HG03103 (cell line): ENCODE data around the gene TANGO6.
A peak's percentile ranks its signal among the peaks of the same experiment; 100 is the strongest.
"Not testable (repeated sequence)": the region's sequence is repeated elsewhere in the genome, so short reads cannot be mapped to it uniquely, and the experiment has no call there.

Experiments used
- ATAC-seq: cut with Tn5 transposase; IDR thresholded peaks from one replicate; pipeline ENCODE4 v1.9.1; 2021; ENCODE audit warnings: low read depth; ENCODE audit not compliant: unreplicated experiment

Gene TANGO6

DNA sequence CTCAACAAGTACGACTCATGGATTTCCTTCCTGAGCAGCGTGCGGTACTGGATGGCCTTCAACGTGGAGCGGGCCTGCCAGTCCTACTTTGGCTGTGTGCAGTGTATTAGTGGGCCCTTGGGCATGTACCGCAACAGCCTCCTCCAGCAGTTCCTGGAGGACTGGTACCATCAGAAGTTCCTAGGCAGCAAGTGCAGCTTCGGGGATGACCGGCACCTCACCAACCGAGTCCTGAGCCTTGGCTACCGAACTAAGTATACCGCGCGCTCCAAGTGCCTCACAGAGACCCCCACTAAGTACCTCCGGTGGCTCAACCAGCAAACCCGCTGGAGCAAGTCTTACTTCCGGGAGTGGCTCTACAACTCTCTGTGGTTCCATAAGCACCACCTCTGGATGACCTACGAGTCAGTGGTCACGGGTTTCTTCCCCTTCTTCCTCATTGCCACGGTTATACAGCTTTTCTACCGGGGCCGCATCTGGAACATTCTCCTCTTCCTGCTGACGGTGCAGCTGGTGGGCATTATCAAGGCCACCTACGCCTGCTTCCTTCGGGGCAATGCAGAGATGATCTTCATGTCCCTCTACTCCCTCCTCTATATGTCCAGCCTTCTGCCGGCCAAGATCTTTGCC, 271.1 kb downstream of the TANGO6 start:
- no peak for ATAC-seq

DNA sequence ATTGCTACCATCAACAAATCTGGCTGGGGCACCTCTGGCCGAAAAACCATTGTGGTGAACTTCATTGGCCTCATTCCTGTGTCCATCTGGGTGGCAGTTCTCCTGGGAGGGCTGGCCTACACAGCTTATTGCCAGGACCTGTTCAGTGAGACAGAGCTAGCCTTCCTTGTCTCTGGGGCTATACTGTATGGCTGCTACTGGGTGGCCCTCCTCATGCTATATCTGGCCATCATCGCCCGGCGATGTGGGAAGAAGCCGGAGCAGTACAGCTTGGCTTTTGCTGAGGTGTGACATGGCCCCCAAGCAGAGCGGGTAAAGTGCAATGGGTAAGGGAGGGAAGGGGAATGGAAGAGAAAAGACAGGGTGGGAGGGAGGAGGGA, 271.6 kb downstream of the TANGO6 start:
- ATAC-seq, result no peak

DNA sequence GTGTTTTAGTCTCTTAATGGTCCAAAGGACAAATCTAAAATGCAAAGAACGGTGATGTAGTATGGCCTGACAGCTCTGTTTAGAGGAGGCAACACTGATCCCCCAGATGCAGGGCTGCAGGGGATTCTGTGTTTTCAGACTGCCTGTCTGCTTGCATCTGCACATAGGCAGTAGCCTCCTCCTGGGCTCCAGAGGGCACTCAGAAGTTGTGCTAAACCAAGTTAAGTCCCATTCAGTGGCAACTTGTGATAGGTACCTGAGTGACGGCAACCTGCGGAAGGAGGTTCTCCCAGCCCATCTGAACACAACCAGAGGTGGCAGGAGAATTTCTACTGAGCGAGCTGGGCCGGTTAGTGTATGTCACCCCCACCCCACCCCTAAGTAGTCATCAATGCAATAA, 272.0 kb downstream of the TANGO6 start:
- no peak for ATAC-seq

DNA sequence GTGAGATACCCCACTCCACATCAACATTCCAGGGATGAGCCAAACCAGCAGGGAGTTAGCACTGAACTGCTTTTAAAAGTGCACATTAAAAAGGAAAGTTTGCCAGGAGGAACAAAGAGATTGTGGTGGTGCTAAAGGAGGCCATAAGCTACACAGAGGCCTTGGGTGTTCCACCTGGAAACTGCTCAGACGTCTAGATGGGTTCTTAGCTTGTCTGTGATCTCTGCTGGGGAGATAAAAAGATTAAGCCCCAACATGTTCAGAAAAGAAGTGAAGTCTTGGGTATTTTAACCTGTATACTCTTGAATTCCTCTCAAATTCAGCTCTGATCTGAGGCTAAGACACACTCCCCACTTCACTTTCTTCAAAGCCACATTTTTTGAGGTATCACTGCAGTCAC, 272.5 kb downstream of the TANGO6 start:
- ATAC-seq, result no peak

DNA sequence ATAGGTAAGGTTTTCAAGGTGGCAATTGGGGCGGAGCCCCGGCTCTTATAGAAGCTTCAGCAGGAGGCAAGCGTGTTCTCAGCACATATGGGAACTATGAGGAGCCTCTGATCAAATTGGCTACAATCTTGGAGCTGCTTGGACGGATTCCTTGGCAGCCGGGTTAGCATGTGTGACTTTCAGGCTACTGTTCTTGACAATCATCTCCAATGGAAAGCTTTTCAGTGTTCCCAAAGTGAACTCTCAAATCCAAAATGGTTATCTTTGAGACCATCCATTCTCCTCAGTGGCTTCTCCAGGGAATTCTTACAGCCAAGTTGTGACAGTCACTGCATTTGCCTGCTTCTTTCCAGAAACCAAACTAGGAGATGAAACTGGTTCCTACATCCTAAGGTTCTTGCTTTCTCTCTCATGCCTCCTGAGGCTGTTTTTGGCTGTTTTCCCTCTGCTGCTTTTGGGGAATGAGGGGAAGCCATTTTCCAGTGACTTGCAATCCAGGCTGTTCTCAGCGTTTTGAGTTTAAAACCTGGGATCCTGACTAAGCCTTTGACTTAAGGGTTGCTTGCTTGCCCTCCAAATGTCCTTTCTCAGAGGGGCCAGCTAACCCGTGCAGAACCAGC, 273.0 kb downstream of the TANGO6 start:
- no peak for ATAC-seq

DNA sequence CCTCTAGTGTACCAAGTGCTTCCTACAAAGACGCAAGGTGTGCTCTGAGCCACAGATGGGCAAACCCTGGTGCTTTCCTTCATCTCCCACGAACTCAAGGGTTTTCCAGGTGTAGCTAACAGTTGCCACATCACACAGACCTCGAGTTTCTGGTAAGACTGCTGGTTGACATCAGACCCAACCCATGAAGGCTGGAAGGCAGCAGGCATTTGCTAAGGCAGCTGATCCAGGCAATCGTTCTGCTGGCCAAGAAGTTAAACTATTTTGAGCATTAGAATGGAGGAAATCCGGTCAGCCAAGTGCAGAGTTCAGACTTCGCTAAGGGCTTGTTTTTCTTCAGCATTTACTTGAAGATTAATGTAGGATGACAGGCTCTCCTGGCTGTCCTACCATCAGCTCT, 273.6 kb downstream of the TANGO6 start:
- no peak for ATAC-seq

DNA sequence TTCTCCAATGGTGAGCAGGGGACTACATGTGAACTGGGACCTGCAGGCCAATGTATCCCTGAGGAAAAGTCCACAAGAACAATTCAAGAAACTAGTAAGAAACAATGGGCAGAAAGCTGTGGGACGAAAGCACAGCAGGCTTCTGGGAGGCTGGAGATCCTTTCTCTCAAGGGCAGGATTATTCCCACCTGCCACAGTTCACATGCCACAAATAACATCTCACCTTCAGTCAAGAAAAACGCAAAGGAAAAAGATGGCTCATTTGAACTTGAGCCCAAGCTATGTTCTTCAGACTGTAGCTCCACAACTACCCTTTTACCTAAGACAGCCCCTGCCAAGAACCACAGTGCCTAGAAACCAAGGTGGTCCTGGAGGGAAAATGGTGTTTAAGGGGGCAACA, 275.1 kb downstream of the TANGO6 start:
- no peak for ATAC-seq

DNA sequence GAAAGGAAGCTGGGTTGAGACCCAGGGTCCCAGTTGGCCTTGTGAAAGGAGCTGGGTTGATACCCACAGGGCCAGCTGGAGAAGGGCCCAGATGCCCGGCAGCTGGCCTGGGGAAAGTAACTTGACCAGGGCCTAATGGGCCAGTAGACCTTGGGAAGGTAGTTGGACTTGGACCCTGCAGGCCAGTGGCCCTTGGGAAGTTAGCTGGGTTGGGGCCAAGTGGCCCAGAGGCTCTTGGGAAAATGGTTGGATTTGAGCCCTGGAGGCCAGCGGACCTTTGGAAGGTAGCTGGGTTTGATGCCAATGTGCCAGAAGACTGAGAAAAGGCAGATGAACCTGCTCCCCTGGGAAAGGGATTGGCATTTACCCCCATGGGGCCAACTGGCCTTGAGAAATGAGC, 275.7 kb downstream of the TANGO6 start:
- no peak for ATAC-seq

DNA sequence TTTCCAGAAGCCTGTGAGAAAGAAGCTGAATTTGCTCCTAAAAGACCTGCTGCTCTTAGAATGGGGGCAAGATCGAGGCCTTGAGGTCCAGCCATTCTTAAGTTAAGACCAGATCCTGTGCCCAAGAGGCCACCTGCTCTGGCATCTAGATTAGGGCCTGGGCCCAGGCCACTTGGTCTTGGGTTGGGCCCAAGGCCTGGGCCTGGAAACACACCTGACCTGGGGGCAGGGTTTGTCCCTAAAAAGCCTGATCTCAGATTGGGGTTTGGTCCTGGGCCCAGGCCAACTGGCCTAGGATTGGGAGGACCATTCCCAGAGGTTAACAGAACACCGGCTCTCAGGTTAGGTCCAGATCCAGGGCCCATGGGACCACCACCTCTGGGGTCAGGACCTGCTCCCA, 276.2 kb downstream of the TANGO6 start:
- no peak for ATAC-seq

DNA sequence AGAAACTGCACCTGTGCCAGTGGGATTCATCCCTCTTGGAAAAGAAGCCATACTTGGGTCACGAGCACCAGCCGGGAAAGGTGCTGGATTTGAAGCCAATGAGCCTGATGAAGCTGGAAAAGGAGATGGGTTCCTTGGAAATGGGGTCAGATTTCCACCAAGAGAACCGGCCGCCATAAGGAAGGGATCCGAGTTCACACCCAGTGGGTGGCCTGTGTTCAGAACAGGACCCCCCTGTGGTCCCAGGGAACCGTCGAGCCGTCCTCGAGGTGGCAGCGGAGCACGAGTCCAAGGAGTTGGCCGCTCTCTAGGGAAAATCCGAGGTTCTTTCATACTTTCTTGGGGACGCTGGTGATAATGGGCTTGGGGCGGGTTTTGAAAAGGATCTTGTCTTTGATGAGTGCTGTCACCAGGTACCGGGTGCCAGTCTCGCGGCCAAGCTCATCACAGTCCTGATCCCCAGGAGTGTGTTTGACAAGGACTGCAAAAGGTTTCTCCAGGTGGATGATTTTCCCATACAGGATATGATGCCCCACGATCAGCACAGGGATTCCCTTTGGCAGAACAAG, 276.8 kb downstream of the TANGO6 start:
- ATAC-seq, result no peak

DNA sequence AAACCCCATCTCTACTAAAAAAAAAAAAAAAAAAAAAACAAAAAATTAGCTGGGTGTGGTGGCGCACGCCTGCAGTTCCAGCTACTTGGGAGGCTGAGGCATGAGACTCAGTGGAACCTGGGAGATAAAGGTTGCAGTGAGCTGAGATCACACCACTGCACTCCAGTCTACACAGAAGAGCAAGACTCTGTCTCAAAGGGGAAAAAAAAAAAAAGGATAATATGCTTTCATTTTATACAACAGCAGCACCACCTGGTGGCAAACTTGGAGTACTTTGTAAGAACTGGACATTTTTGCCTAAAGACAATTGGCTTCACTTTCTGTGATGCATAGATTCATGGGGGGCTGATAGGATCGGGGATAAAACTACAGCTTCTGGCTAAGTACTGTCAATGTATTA, 280.6 kb downstream of the TANGO6 start:
- ATAC-seq, result no peak

DNA sequence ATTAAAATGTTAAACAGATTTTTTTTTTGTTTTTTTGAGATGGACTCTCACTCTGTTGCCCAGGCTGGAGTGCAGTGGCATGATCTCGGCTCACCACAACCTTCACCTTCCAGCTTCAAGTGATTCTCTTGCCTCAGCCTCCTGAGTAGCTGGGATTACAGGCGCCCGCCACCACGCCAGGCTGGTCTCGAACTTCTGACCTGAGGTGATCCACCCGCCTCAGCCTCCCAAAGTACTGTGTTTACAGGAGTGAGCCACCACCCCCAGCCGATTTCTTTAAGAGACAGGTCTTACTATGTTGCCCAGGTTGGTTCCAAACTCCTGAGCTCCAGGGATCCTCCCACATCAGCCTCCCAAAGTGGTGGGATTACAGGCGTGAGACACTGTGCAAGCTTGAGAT, 281.1 kb downstream of the TANGO6 start:
- not testable (repeated sequence) for ATAC-seq

DNA sequence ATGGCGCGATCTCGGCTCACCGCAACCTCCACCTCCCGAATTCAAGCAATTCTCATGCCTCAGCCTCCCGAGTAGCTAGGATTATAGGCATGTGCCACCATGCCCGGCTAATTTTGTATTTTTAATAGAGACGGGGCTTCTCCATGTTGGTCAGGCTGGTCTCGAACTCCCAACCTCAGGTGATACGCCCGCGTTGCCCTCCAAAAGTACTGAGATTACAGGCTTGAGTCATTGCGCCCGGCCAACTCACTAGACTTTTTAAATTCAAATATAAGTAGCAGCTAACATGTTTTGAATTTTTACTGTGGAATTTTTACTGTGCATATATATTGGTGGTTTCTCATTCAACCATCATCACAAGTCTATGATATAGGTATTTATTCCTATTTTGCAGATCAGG, 281.6 kb downstream of the TANGO6 start:
- ATAC-seq, result not testable (repeated sequence)

DNA sequence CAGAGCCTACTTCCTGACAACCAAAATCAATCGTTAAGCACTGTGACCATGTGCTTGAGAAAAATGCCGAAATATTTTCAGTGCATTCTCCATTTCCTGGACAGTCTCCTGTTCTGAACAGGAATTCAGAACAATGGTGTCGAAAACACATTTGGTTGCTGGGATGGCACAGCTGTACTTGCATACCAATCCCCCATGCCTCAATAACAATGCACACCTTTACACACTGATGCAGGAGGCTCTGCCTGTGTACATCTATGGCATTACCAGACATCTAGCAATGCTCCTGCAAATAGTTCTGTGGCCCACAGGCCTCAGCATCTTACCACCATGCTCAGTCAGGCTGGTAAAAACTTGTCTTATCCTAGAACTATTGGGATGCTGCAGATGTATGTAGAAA, 282.9 kb downstream of the TANGO6 start:
- ATAC-seq, result no peak

DNA sequence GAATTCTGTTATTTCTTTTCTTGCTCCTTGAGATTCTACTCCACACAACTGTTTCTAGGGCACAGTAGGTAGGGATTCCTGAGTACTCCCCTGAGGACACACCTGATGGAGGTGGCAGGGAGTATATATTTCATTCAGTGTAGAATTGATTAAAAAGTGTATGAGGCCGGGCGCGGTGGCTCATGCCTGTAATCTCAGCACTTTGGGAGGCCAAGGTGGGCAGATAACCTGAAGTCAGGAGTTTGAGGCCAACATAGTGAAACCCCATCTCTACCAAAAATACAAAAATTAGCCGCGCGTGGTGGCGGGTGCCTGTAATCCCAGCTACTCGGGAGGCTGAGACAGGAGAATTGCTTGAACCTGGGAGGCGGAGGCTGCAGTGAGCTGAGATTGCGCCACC, 283.5 kb downstream of the TANGO6 start:
- ATAC-seq, result not testable (repeated sequence)

DNA sequence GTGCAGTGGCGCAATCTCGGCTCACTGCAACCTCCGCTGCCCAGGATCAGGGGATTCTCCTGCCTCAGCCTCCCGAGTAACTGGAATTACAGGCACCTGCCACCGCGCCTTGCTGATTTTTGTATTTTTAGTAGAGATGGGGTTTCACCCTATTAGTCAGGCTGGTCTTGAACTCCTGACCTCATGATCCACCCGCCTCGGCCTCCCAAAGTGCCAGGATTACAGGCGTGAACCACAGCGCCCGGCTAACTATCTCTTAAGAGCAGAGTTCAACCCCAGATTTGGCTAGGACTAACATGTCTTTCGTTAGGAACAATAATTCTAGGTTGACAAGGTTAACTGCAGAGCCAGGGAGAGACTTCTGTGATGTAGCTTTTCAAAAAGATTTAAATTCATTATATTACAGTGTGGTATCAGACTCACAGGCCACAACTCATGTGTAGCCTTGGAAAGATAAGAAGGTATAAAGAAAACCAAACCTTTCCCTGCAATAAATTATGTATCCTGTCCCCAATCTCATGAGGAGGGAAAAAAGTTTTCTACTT, 284.7 kb downstream of the TANGO6 start:
- no peak for ATAC-seq

DNA sequence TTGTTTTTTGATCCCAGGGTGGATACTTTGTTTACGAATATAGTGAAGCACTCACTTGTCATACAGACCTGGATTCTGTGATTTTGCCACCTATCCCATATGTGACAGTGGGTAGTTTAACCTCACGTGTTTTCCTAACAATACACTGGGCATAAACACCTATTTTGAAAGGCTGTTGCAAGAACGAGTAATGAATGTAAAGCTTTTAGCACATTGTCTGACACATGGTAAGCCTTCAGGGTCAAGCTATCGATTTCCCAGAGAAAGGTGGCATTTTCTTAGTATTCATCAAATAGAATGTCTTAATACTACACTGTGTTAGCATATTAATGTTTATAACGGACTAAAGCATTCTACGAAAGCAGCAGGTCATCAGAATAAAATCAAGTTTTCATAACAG, 287.1 kb downstream of the TANGO6 start:
- ATAC-seq, result no peak

DNA sequence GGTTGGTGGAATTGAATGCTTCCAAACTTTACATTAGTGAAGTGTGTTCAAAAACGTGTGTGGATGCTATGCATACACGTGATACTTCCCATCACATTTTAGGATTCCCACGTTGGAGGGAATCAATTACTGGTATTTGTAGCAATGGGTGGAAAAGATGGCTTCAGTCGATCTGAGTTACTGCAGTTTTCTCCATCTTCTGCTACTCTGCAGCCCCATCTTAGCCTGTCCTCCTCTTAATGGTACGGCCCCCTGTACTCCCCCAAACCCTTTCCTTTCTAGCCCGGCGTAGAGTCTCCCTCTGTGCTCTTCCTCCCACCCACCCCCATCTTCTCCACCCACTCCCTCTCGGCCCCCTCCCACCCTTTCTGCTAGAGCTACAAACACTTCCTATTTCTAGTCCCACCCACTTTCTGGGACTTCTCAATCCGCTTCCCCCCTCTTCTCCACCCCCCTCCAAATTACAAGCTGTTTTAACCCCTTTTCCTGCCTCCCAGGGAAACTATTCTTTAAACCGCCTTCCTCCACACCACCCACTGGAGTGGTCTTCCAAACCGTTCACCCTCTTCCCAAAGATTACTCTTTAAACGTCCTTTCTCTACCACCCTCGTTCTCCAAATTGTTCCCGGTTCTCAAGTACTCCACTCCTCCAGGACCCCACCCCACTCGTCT, 288.0 kb downstream of the TANGO6 start:
- ATAC-seq, result no peak

DNA sequence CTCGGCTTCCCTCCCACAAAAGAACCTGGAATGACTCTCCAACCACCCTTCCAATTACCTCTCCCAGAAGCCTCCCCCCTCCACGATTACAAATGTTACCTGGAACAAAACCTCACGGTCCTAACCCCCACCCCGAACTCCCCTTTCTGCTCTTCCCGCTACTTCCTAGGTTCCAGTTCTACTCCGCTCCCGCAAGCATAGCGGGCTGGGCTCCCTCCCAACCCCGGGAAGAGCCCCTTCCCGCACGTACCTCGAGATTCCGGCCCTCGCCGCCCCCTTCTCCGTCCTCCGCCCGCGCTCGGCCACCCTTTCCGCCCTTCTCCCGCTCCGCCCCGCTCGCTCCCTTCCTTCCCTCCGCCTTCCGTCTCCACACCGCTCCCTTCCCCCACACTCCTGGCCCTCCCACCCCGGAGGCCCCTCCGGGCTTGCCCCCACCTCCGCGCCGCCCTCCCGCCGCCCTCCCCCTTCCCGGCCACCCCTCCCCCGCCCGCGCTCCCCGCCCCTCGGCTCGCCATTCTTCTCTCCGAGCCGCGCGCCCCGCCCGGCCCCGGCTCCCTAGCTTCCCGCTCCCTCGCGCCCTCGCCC, 288.6 kb downstream of the TANGO6 start:
- ATAC-seq, result peak; percentile 28

DNA sequence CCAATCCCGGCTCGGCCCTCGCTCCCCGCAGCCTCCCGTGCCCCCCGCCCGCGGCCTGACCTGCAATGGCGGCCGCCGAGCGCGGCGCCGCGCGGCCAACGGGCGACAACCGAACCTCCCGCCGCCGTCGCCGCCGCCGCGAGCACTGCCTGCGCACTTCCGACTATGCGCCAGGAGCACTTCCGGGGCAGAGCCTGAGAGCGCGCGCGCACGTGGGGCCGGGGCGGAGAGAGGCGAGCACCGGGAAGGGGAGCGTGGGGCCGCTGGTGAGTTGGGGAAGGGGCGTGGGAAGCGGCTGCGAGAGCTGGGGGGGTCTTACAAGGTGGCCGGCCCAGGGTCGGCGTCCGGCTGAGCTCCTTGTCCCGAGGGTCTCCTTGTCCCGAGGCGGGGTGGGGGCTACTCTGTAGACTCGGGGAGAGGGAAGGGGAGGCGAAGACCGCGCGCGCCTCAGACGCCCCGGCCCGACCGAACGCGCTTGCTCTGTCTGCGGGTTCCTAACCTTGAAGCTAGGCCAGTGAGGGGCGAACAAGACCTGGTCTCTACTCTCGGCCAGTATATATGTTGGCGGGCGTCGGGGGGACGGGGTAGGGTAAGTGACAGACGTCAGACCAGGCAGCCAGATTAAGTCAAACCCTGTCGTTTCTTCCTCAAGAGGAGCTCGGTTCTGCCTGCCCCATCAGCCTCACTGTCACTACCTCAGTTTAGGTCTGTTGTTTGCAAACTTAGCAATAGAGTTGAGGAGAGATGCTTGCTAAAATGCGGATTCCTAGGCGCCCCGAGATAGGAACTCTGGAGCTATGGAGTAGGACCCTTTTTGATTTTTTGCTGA, 289.3 kb downstream of the TANGO6 start, which contains the start of the genes CHTF8 and UTP4:
CHTF8 (minus strand) TSS at position 165 of the 829 bp plus-strand sequence. CDS start 11,130 bp downstream, outside the sequence.
UTP4 (plus strand) TSS at position 226 of the 829 bp plus-strand sequence. CDS start 811 bp downstream, outside the sequence.
- ATAC-seq, result peak; percentile 81
